HG03354 (cell line): ENCODE measurements around the gene ADCYAP1.

Experiments used
- ATAC-seq: cut with Tn5 transposase; IDR thresholded peaks from one replicate; pipeline ENCODE4 v1.9.1; 2021; ENCODE audit warnings: mild to moderate bottlenecking; ENCODE audit not compliant: unreplicated experiment, poor library complexity, severe bottlenecking

ADCYAP1 gene

DNA sequence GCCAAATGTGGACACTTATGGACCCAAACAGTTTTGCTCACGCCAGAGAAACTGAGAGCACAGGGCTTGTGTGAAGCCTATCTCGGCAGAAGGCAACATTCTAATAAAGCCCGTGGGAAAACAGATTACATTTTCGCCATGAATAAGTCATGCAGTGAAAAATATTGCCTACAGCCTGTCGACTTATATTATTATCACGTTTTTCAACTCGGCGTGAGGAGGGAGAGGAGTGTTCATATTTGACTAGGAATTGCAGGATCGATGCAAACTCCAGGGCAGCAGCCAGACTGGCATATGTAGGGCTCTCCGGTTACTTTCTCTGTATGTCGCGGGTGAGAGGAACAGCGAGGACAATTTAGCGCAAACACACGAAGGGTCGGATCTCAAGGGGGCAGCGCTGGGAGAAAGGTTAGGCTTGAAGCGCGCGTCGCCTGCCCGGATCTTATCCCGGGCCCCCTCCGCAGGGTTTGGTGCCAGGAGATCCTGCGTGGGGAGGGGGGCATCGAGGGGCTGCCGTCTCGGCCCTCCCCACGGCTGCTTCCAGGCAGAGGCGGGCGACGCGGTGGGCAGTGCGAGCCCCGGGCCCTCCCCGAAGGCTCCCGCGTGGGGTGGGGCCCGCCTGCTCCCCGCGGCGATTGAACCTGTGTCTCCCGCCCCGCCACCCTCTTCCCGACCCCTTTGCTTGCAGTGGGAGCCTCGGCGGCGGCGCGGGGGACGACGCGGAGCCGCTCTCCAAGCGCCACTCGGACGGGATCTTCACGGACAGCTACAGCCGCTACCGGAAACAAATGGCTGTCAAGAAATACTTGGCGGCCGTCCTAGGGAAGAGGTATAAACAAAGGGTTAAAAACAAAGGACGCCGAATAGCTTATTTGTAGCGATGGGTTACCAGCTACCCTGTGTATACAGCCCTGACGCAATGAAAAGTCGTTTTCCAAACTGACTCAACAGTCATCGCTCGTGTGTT, 4.4 kb downstream of the ADCYAP1 start:
- no peak for ATAC-seq

DNA sequence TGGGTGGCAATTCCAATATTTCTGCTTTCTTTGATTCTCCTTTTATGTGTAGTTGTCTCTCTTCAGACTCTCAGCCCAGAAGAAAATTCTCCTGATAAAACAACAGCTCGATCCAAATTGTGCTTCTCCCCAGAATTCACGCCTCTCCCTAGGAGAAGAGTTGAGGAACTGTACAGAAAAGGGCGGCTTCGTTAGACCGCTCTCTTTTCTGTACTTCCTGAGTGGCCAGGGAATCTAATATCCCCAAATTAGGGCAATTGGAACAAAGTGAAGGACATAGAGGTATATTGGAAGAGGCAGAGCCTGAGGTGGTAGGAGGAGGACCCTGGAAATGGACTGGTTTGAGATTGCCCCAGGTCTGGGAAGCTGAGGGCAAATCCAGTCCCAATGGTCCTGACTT, 5.6 kb downstream of the ADCYAP1 start:
- no peak for ATAC-seq

DNA sequence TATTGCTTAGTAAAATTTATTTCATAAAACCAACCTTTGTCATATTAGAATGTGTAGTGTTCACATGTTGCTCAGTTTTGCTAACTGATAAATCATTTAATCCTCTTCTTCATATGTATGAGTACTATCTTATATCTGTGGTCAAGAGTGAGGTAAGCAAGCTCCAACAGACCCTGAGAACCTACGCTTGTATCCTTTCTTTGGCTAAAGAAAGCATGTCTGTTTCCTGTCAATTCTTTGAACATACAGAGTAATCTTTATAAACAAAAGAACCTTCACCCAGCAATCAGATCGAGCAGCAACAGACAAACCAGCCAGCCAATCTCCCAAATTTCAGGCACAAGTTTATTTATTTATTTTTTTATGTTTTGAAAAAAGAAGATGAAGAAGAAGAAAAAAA, 6.4 kb downstream of the ADCYAP1 start:
- no peak for ATAC-seq

DNA sequence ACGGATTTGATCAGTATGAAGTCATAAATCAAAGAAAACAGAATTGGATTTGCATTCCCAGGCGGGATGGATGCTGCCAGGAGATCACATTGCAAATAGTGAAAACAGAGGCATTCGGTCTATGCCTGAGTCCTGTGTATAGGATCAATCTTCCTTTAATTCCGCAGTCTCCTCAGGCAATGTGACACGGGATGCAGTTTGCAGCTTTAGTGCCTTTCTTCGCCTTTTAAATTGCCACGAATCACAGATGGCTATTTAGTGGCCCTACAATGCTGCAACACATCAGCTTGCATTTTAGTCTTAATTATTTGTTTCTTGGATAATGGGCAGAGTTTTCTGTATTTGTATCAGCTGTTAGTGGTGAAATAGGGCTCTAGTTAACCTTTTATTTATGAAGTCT, 6.8 kb downstream of the ADCYAP1 start:
- no peak for ATAC-seq

DNA sequence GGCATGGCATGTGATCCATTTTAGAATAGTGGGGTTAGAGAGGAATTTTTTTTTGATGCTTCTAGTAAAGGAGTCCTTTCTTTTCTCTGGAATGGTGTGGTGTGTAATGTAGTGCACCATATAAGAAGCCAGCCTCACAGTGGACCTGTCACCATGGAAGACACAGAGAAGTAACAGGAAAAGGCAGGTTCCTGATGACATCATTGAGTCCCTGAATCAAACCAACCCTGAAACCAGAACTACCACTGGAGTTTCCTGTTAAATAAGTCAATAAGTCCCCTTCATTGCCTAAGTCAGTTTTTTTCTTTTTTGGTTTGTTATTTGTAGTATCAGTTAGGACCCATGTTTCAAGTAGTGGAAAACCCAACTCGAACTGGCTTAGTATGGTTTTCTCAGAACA, 11.9 kb downstream of the ADCYAP1 start:
- no peak for ATAC-seq

DNA sequence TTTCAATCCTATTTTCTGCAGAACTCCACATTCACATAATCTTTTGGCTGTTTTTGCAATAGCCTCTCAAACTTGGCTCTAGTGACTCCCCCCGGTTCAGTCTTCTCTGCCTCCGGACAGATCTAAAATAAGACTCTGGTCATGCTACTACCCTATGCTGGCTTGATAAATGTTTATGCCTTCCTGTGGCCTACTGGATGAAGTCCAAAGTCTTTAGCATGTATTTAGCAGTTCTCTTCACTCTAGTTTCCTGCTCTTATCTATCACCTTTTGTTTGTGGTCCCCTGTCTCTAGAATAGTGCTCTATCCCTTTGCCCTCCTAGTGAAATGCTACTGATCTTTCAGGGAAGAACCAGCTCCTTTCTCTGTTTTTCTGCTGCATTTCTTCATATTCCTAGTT, 14.4 kb downstream of the ADCYAP1 start:
- ATAC-seq = no peak

DNA sequence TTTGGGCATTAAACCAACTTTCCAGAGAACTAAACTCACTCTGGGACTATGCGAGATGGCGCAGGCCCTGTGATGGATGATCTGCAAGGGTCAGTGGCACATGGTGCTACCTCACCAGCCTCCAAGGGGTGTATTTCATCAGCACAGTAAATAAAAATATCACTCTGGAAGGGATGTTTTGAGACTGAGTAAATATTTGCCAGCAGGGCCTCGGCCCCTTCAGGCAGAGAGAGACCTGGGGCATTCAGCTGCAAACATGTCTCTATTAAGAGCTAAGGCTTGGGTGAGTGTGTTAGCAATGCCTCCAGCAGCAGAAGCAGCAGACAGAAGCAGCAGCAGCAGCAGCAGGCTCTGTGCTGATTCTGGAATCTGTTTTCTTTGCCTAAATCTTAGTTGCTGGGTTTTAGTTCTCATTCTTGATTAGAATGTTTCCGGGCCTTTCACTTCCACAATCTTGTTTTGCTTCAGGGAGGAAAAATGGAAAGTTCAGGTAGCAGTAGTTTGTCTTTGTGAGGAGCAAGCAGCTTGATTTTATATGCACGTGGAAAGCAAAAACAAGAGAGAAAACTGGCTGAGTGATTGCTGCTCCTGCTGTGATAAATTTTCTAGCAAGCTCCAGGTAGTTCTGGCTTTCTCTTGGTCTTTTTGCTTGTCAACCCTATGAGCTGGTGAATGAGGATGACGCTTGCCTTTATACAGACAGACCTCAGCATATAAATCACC, 18.6 kb downstream of the ADCYAP1 start:
- no peak for ATAC-seq

DNA sequence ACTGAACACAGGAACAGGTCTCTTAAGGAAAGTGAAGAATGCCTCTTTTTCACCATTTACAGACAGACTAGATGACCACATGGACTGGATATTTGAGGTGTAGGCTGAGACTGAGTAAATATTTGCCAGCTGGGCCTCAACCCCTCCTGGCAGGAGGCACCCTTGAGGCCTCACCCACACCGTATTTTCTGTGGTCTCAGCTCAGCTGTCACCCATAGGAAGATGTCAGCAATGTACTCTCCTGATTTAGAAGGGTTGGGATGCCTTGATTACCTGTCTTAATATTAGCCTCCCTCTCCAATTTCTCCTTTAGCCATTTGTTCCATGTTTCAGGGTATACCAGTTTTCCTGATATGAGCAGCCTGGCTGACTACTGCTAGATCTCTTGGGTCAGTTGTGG, 20.3 kb downstream of the ADCYAP1 start:
- ATAC-seq = no peak

DNA sequence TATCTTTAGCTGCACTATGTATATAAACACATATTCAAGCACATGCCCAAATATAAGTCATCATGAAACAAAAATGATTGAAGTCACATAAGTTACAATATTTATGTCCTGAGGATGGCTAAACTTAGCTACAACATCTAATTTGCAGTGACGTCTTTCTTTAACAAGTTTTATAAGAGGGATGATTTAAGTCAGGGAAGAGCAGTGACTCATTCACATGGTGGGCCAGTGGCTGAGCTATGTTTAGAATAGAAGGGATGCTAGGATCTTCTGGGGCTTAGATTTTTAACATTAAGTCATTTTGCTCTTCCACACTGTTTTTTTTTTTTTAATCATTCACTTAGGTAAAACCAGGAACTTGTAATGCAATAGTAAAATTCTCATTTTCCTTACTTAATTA, 22.3 kb downstream of the ADCYAP1 start:
- no peak for ATAC-seq

DNA sequence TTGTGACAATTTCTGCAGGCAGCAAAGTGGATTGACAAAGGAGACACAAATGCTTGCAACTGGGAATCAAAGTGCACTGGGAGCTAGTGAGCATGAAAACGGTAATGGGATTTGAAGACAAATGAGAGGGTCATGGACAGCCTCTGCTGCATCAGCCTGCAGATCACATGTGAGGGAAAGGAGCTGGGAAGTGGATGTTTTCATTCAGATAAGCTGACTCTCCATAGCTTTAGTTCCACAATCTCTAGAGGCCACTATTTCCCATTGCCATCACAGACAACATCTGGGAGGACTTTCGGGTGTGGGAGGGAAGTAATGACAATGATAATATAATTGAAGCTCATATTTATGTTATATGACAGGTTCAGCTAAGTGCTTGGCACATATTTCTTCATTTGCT, 28.4 kb downstream of the ADCYAP1 start:
- ATAC-seq = no peak

DNA sequence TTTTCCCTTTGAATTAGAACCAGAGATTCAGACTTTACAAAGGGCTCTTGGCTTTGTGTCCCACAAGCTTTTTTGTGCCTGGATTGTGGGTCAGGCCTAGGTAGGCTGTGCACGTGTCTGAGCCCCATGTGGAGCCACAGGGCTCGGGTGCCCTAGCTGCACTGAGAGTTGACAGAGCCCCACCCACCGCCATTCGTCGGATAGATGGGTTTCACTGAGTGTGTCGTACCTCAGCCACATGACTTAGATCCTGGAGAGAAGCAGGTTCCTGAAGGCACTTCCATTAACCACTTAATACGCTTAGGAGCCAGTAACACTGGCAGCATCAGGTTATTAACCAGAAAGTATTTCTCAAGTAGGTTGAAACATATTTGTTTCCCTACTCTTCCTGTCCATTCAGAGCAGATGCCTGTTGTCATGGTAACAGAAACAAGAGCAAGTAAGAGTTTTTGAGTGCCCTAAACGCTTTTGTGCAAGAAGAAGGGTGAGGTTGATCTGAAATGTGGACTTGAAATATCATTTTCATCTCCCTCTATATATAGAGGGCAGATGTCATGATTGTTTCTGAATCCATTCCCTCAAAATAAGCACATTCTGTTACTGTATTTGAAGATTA, 30.0 kb downstream of the ADCYAP1 start:
- no peak for ATAC-seq

DNA sequence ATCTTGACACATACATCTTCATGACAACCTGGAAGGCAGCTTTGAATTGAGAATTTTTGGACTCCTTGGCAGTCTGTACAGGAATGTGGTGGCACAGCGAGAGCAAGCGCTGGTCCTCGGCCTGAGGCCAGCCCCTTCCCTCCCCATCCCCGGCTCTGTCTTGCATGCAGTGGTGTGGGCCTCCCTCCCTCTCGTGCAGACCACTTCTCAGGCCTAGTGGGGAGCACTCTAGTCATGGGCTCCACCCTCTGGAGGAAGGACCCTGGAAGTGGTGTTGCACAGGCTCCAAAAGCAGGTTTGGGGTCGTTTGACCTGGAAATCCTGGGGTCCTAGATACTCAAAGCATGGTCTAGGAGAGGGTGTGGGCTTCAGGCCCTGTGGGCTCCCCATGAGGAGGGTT, 32.3 kb downstream of the ADCYAP1 start:
- ATAC-seq = no peak

DNA sequence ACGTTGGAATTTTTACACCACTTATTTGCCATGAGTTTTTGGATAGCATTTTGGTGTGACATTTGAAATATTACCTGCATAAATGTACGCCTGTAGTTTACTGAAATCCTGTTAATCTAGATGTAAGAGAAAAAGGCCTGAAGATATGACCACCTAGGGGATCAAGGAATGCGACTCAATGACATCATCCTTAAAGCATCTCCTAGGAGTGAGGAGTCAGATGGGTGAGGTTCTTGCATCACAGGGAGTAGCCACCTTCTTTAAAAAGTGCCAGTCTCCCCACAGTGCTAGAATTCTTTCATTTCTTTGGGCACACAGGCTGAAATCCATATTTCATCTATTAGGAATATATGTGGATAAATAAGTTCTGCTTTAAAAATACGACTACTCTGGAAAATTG, 34.5 kb downstream of the ADCYAP1 start:
- no peak for ATAC-seq

DNA sequence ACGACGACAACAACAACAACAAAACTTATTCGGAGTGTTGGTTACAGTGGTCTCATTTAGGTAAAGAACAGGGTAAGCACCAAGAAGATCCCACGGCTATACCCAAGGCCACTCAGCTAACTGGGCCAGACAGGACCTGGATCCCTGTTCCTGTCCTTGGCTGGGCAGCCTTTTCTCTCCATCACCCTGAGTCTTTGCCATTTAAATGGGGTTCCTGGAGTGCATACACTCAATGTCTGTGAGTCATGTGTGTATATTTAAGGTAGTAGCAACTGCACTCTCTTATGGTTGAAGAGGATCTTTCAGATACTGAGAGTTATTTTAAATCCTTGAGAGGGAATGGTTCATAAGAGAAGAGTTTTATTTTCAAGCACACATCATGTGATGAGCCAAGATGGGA, 35.3 kb downstream of the ADCYAP1 start:
- ATAC-seq = no peak

DNA sequence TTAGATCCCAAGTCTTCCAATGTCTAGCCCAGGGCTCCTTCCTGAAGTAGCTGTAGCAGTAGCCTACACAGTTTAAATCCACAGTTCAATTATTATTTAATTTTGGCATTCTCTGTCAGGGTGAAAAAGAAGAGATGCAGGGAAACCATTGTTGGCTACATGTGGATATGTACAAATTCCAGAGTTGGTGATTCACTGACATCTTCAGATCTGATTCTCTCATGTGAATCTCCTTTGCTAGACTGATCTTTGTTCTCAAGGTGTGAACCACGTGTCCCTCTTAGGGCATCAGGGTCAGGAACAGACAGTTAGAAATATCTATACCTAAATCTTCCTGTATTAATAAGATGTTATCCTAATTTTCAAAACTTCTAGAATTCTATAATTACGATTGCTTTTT, 36.7 kb downstream of the ADCYAP1 start:
- ATAC-seq = no peak

DNA sequence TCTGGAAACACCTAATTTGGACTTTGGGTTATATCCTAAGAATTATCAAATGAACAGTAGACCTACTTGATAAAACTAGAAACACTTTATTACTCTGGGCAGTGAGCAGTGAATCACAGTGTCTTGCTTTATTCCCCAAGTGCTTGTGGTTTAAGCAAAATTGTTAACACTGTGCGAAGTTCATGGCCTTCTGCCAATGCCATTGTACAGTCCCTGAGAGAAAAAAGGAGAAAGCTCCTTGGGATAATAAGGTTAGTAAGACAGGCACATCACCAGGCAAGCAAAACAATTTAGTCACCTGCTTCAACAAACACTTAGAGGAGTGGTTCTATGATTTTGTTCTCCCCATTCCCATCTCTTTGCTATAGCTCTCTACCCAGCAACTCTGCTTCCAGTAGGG, 39.8 kb downstream of the ADCYAP1 start:
- ATAC-seq = no peak

DNA sequence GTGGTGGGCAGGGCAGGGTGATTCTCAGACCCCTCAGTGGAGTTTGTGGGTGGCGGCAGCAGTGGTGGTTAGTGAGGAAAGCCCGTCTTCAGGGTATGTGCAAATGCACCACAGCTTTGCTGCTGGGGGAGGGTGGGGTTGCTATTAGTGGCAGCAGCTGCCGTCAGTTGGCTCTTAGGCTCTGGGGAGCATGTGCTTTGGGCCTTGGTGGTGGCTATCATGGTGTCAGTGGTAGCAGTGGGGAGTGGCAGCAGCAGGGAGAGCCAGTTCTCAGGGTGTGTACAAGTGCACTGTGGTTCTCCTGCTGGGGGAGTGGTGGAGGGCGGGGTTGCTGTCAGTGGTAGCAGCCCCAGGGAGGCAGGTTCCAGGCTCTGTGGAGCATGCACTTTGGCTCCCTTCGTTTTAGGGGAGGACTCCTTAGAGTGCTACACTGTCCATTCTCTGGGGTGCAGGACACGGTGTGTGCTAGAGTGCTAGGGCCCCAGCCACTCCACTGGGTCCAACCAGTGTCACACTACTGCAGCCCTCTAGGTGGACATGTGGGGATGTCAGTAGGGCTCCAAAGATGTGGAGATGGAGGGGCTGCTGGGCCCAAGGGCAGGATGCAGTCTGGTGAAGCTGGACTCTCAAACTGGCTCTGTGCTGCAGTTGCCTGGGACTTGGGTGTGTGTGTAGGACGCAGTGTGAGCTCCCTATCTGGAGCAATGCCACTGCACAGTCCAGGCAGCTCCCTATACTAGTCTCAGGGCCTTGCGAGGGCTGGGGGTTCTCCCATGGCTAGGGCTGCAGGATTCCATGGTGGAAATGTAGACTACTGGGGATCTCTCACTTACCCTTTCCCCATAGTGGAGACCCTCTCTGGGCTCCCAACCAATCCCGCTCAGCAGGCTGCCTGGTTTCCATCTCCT, 45.3 kb downstream of the ADCYAP1 start:
- no peak for ATAC-seq

DNA sequence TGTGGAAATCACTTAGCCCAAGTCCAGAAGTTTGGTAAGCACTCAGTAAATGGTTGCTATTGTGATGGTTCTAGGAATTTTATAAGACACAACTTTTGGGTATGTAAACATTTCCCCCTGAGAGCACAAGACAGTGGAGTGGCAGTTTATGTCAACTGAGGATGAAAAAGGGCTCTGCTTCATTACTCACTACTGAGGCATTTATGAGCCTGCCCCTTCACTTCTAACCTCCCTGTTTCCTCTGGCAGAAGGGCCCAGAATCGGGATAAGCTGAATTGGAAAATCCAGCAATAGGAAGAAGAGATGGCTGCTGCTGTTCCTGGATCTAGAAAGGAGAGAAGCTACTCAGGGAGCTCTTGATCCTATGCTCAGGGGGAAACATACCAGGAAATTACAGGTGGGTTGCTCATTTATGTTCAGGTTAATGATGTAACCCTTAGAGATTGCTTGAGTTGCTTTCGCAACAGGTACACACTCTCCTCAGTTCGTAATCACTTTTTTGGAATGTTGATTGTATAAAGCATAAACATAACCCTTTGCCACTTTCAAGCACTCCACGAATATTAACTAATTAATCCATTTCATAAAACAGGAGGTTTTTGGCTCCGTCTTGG, 46.3 kb downstream of the ADCYAP1 start:
- ATAC-seq = no peak

DNA sequence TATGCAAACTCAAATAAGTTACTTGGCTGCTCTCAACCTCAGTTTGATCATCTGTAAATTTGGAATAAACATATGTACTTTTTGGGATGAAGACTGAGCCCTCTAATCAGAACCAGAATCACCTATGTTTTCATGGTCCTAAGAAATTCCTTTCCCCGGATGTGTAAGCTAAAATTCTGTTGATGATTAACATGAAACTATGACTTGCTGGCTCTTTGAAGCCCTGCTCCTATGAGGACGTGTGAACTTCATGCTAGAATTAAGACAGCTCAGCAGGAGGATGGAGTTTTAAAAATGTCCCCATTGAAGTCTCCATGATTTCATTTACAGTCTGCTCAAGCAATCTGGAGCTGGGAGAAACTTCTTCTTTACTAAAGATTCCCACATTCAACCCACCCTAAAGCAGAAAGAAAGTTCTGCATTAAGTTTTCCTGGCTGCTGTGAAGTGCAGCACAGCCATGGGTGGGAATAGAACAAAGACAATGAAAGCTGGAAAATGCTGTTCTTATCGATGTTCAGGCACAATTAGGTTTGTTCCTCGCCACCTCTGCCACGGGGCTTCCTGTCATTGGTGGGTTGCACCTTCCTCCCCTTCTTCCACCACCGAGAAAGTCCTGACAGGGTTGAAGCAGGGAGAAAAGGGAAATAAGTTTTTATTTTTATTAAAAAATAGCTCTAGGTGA, 50.9 kb downstream of the ADCYAP1 start:
- ATAC-seq = no peak
